Measurements from ENCODE around the gene DARS2. TPM values are rescaled to one million over a fixed set of nuclear protein-coding genes. Genes with fewer than 3 reads are reported as not detected.
"Not testable (repeated sequence)": the region's sequence is repeated elsewhere in the genome, so short reads cannot be mapped to it uniquely, and the experiment has no call there.

The DARS2 gene
- polyA plus RNA-seq, 12 donors, result 12.2 to 16.9 (median 14.8) TPM; not detected in 1

- not testable (repeated sequence) for DNase-seq
Measured at GRCh38 chr1:173881117-173881516, 56.6 kb downstream of the DARS2 start.

- DNase-seq, result no peak
Measured at GRCh38 chr1:173884701-173885100, 60.2 kb downstream of the DARS2 start.

- DNase-seq, result no peak
Measured at GRCh38 chr1:173886746-173887611, 62.5 kb downstream of the DARS2 start.

GRCh38 chr1:173887627-173888026 is 63.2 kb downstream of the DARS2 start:
- DNase-seq, result no peak

DNA sequence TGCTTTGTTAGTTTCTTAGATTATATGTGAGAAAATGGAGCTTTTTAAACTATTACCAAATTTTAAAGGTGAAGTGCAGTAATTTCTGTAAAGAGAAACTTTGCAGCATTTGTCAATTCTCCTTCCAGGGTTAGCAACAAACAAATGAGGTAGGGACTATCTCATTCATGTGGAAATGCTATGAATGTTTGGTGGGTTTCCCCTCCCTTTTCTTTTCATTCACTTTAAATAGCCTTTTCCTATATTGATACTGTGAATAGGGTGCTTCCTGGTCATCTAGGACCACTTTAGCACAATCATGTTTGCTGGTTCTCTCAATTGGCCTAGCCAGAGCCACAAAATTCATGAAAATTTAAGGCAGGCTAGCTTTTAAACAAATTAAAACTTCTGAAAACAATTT is 64.3 kb downstream of the DARS2 start:
- DNase-seq, result no peak

DNA sequence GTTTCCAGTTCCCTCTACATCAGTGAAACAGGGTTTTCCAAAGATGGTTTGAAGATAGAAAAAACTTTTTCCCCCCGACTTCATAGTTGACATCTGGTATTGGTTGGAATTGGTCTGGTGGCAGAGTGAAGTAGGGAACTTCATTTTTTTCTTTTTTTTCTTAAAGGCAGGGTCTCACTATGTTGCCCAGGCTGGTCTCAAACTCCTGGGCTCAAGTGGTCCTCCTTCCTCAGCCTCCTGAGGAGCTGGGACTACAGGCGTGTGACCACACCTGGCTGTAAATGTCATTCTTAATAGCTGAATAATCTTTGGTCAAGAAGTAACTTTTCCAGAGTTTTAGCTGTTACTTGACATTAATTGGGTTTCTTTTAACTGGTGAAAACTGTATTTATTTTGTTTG is 65.4 kb downstream of the DARS2 start:
- DNase-seq, result no peak

GRCh38 chr1:173893611-173894010 is 69.1 kb downstream of the DARS2 start:
- DNase-seq, result no peak

DNA sequence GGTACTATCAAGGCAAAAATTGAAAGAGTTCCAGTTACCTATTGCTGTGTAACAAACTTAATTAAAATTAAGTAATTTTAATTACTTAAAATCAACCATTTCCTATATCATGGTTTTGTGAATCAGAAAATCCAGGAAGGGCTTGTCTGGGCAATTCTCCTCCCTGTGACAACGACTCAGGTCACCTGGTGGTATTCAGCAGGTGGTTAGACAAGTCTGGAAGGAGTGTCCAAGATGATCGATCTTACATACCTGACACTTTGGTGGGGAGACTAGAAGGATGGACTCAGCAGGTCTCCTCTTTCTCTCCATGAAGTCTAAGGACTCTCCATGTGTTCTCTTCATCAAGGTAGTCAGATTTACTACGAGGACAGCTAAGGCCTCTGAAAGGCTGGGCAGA is 69.7 kb downstream of the DARS2 start:
- no peak for DNase-seq

DNA sequence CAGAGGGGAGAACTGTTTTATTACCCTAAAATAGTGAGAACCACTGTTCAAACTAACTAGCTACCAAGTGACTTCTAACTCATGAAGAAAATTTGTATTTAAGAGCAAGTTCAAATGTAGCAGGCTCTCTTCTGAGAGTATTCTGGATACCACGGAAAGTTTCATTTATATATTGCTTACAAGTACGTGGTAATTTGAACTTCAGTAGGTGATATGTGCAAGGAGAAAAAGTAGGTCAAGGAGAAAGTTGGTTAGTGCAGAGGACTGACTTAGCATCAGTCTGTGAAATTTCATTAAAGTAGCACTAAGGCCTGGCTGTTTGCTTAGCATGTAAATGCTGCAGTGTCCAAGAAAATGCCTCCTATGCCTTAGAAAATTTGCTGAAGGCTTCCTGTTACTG is 76.0 kb downstream of the DARS2 start:
- no peak for DNase-seq

DNA sequence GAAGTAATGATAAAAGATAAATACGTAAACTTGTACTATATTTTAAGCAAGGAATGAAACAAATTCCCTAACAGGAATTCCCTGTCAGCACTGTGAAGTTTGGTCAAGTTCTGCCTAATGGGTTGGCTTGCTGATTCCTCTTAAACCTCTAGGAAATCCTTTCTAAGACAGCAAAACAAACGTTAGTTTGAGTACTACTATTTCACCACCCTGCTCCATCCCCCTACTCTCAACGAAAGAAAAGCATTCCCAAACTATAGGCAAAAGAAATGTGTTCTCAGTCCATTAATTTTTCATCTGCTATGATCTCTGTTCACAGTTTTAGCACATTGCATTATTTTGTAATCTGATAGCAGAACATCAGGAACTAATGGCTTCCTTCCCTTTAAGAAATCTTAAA is 76.5 kb downstream of the DARS2 start:
- DNase-seq, result no peak

- DNase-seq, result no peak
Measured at GRCh38 chr1:173903827-173904531, 79.5 kb downstream of the DARS2 start.

Other genes with a start within 250 kb of the DARS2 start
- under 1 TPM in 2 of 12 donors, not detected in 10; 0.36 to 0.37 TPM for gene SLC9C2, start 221.6 kb upstream of the DARS2 start, polyA plus RNA-seq (ENCODE audit: insufficient read length in 12 of 12)
- not detected for gene TEX50, start 189.3 kb upstream of the DARS2 start, polyA plus RNA-seq (ENCODE audit: insufficient read length in 12 of 12)
- 1 to 10 TPM in 1 of 12 donors, under 1 TPM in 9, not detected in 2; 0.37 to 1.2 (median 0.70) TPM for gene ANKRD45, start 154.8 kb upstream of the DARS2 start, polyA plus RNA-seq (ENCODE audit: insufficient read length in 12 of 12)
- 10 to 100 TPM in 11 of 12 donors, not detected in 1; 22.0 to 29.6 (median 25.0) TPM for gene KLHL20, start 109.7 kb upstream of the DARS2 start, polyA plus RNA-seq (ENCODE audit: insufficient read length in 12 of 12)
- gene CENPL, start 210 bp downstream of the DARS2 start, polyA plus RNA-seq (ENCODE audit: insufficient read length in 12 of 12), result 10 to 100 TPM in 6 of 12 donors, 1 to 10 TPM in 5, not detected in 1; 7.4 to 12.5 (median 10.1) TPM
- 100 to 1,000 TPM in 11 of 12 donors, not detected in 1; 426 to 773 (median 626) TPM for gene GAS5, start 43.3 kb downstream of the DARS2 start, polyA plus RNA-seq (ENCODE audit: insufficient read length in 12 of 12)
- gene ZBTB37, start 43.7 kb downstream of the DARS2 start, polyA plus RNA-seq (ENCODE audit: insufficient read length in 12 of 12), result 1 to 10 TPM in 11 of 12 donors, not detected in 1; 3.8 to 9.0 (median 6.0) TPM
- 1 to 10 TPM in 1 of 12 donors, under 1 TPM in 6, not detected in 5; 0.36 to 5.6 (median 0.44) TPM for gene SERPINC1, start 92.7 kb downstream of the DARS2 start, polyA plus RNA-seq (ENCODE audit: insufficient read length in 12 of 12)
- gene RC3H1, start 197.7 kb downstream of the DARS2 start, polyA plus RNA-seq (ENCODE audit: insufficient read length in 12 of 12), result 10 to 100 TPM in 8 of 12 donors, 1 to 10 TPM in 3, not detected in 1; 8.6 to 15.6 (median 11.8) TPM

All from muscle of arm (tissue), 12 donors.